Activated CD4-positive, alpha-beta T cell treated with anti-CD3 and anti-CD28 coated beads for 36 hours (primary cell): ENCODE data around the gene RASSF8. TPM values are rescaled to one million over a fixed set of nuclear protein-coding genes. Genes with fewer than 3 reads are reported as not detected.

ENCODE experiments used
- ATAC-seq: fragments of 200-7000 bp; cut with Tn5 transposase; one replicate; pipeline ENCODE4 v1.10.0; 2021; ENCODE audit warnings: mild to moderate bottlenecking, moderate library complexity
- CTCF ChIA-PET: fragments of 350-600 bp; sonication (Branson Sonifier 250); formaldehyde crosslinking; loops from one replicate; lab custom pipeline; 2021; ENCODE audit warnings: antibody characterized with exemption; lab: Charles Lee
- POLR2A ChIA-PET: fragments of 350-600 bp; sonication (Branson Sonifier 250); formaldehyde crosslinking; loops from one replicate; lab custom pipeline; 2021; ENCODE audit warnings: antibody characterized with exemption, inconsistent platforms; lab: Charles Lee
- DNase-seq: peaks from one replicate; pipeline ENCODE4 v3.0.0-alpha.2; 2020
- H3K27ac Mint-ChIP-seq: one replicate; pipeline ENCODE4 v1.8.0; 2021; ENCODE audit warnings: mixed read lengths
- H3K27me3 Mint-ChIP-seq: one replicate; pipeline ENCODE4 v1.8.0; 2021; ENCODE audit warnings: mixed read lengths
- H3K36me3 Mint-ChIP-seq: one replicate; pipeline ENCODE4 v1.8.0; 2021; ENCODE audit warnings: low read depth, mixed read lengths
- H3K4me1 Mint-ChIP-seq: one replicate; pipeline ENCODE4 v1.8.0; 2021; ENCODE audit warnings: mixed read lengths
- H3K4me3 Mint-ChIP-seq: one replicate; pipeline ENCODE4 v1.8.0; 2021; ENCODE audit warnings: mild to moderate bottlenecking, moderate library complexity, mixed read lengths
- H3K9me3 Mint-ChIP-seq: one replicate; pipeline ENCODE4 v1.8.0; 2021; ENCODE audit warnings: low read depth, mixed read lengths
- intact Hi-C, 2 experiments: fragments of 100-400 bp; cut with DNase I in 1 of 2; cut with micrococcal nuclease in 1 of 2; formaldehyde crosslinking; loops; one replicate each; pipeline versions ENCODE4 v1.14.2 to v1.15.1; 2022 to 2024; cut with DNase I, micrococcal nuclease
- total RNA-seq, 2 experiments: library from RNA; stranded (reverse); gene quantifications; one replicate each; pipeline ENCODE4 v1.2.3, GENCODE V29; 2021

Gene RASSF8
- total RNA-seq, 2 experiments from 2014 or later: 1.2 to 1.3 TPM

- DNase-seq (no peak), ATAC-seq (no peak)
- ChIA-PET POLR2A (no interaction called here), CTCF (no interaction called here)
- Mint-ChIP-seq H3K27me3 (no peaks in the 10 kb centered on the region), H3K4me3 (no peak overlapping the region), H3K27ac (no peak overlapping the region), H3K4me1 (no peaks in the 10 kb centered on the region), H3K36me3 (no peaks in the 10 kb centered on the region), H3K9me3 (no peaks in the 10 kb centered on the region)
- intact Hi-C loops: no loop called here
Observed at GRCh38 chr12:25995906-25996305, 37.4 kb downstream of the RASSF8 start.

GRCh38 chr12:25996677-25997076 lies 38.2 kb downstream of the RASSF8 start:
- Mint-ChIP-seq H3K36me3 (no peaks in the 10 kb centered on the region), H3K4me3 (no peak overlapping the region), H3K9me3 (no peaks in the 10 kb centered on the region), H3K27ac (no peak overlapping the region), H3K27me3 (no peaks in the 10 kb centered on the region), H3K4me1 (no peaks in the 10 kb centered on the region)
- ChIA-PET CTCF (no interaction called here), POLR2A (no interaction called here)
- DNase-seq: no peak
- intact Hi-C loops: no loop called here
- no peak for ATAC-seq

GRCh38 chr12:25997201-25997963 lies 38.9 kb downstream of the RASSF8 start:
- H3K4me1 Mint-ChIP-seq: no peaks in the 10 kb centered on the region
- intact Hi-C loops: no loop called here
- H3K27ac Mint-ChIP-seq: no peak overlapping the region
- ChIA-PET POLR2A (no interaction called here), CTCF (interaction anchor here (0.7 to 1.1 kb wide), 4 partner anchors 16 to 561 kb away, joined by 3 to 4 read pairs (median 3); no protein-coding TSS in a partner anchor)
- no peak for ATAC-seq
- H3K27me3 Mint-ChIP-seq: no peaks in the 10 kb centered on the region
- H3K9me3 Mint-ChIP-seq: no peaks in the 10 kb centered on the region
- no peak overlapping the region for H3K4me3 Mint-ChIP-seq
- no peak for DNase-seq
- H3K36me3 Mint-ChIP-seq: no peaks in the 10 kb centered on the region

- no peaks in the 10 kb centered on the region for H3K4me1 Mint-ChIP-seq
- ATAC-seq (no peak), DNase-seq (no peak)
- CTCF ChIA-PET: no interaction called here
- POLR2A ChIA-PET: interaction anchor here (0.6 kb wide), 1 partner anchor 11 kb away, joined by 3 read pairs; no protein-coding TSS in a partner anchor
- H3K36me3 Mint-ChIP-seq: no peaks in the 10 kb centered on the region
- no peak overlapping the region for H3K4me3 Mint-ChIP-seq
- intact Hi-C loops: loop anchor here in 1 of 2 experiments (2.0 kb wide), 1 partner anchor 26 kb away; no protein-coding TSS in a partner anchor
- H3K27ac Mint-ChIP-seq: no peak overlapping the region
- no peaks in the 10 kb centered on the region for H3K27me3 Mint-ChIP-seq
- peaks cover 5% of the 10 kb centered on the region for H3K9me3 Mint-ChIP-seq
Observed at GRCh38 chr12:26000898-26001297, 42.4 kb downstream of the RASSF8 start.

GRCh38 chr12:26001530-26001929 lies 43.0 kb downstream of the RASSF8 start:
- no peak overlapping the region for H3K27ac Mint-ChIP-seq
- DNase-seq: no peak
- no peaks in the 10 kb centered on the region for H3K4me1 Mint-ChIP-seq
- H3K9me3 Mint-ChIP-seq: peaks cover 5% of the 10 kb centered on the region
- no peak overlapping the region for H3K4me3 Mint-ChIP-seq
- ChIA-PET POLR2A (interaction anchor here (0.6 kb wide), 1 partner anchor 10 kb away, joined by 3 read pairs; no protein-coding TSS in a partner anchor), CTCF (no interaction called here)
- no peak for ATAC-seq
- no peaks in the 10 kb centered on the region for H3K36me3 Mint-ChIP-seq
- no peaks in the 10 kb centered on the region for H3K27me3 Mint-ChIP-seq
- intact Hi-C loops: loop anchor here in 1 of 2 experiments (2.0 kb wide), 1 partner anchor 25 kb away; no protein-coding TSS in a partner anchor

- POLR2A ChIA-PET: no interaction called here
- no peak overlapping the region for H3K4me3 Mint-ChIP-seq
- intact Hi-C loops: no loop called here
- H3K36me3 Mint-ChIP-seq: no peaks in the 10 kb centered on the region
- DNase-seq (no peak), ATAC-seq (no peak)
- no peaks in the 10 kb centered on the region for H3K27me3 Mint-ChIP-seq
- H3K4me1 Mint-ChIP-seq: no peaks in the 10 kb centered on the region
- no peak overlapping the region for H3K27ac Mint-ChIP-seq
- CTCF ChIA-PET: no interaction called here
- peaks cover 5% of the 10 kb centered on the region for H3K9me3 Mint-ChIP-seq
Observed at GRCh38 chr12:26003065-26003464, 44.6 kb downstream of the RASSF8 start.

- ChIA-PET POLR2A (no interaction called here), CTCF (interaction anchor here (1.4 kb wide), 1 partner anchor 21 kb away, joined by 4 read pairs; no protein-coding TSS in a partner anchor)
- ATAC-seq: no peak
Observed at GRCh38 chr12:26007566-26007965, 49.1 kb downstream of the RASSF8 start.

GRCh38 chr12:26009593-26009992 lies 51.1 kb downstream of the RASSF8 start:
- DNase-seq: no peak
- ChIA-PET POLR2A (no interaction called here), CTCF (no interaction called here)
- intact Hi-C loops: no loop called here
- H3K36me3 Mint-ChIP-seq: no peaks in the 10 kb centered on the region
- H3K4me1 Mint-ChIP-seq: peaks cover 3% of the 10 kb centered on the region
- H3K4me3 Mint-ChIP-seq: no peak overlapping the region
- no peak for ATAC-seq
- no peak overlapping the region for H3K27ac Mint-ChIP-seq
- no peaks in the 10 kb centered on the region for H3K27me3 Mint-ChIP-seq
- H3K9me3 Mint-ChIP-seq: no peaks in the 10 kb centered on the region

More at GRCh38 chr12:26007566-26007965, 49.1 kb downstream of the RASSF8 start:
- Mint-ChIP-seq H3K9me3 (peaks cover 5% of the 10 kb centered on the region), H3K4me1 (peaks cover 3% of the 10 kb centered on the region), H3K27ac (no peak overlapping the region), H3K36me3 (no peaks in the 10 kb centered on the region), H3K4me3 (no peak overlapping the region), H3K27me3 (no peaks in the 10 kb centered on the region)
- DNase-seq: no peak
- intact Hi-C loops: no loop called here

- CTCF ChIA-PET: no interaction called here
- DNase-seq (no peak), ATAC-seq (no peak)
- H3K9me3 Mint-ChIP-seq: no peaks in the 10 kb centered on the region
- intact Hi-C loops: no loop called here
- H3K27ac Mint-ChIP-seq: no peak overlapping the region
- peaks cover 3% of the 10 kb centered on the region for H3K4me1 Mint-ChIP-seq
- H3K36me3 Mint-ChIP-seq: no peaks in the 10 kb centered on the region
- POLR2A ChIA-PET: no interaction called here
- H3K4me3 Mint-ChIP-seq: no peak overlapping the region
- no peaks in the 10 kb centered on the region for H3K27me3 Mint-ChIP-seq
Observed at GRCh38 chr12:26010293-26010821, 51.9 kb downstream of the RASSF8 start.

GRCh38 chr12:26011099-26011498 lies 52.6 kb downstream of the RASSF8 start:
- CTCF ChIA-PET: no interaction called here
- H3K4me1 Mint-ChIP-seq: peaks cover 3% of the 10 kb centered on the region
- H3K27ac Mint-ChIP-seq: no peak overlapping the region
- intact Hi-C loops: no loop called here
- H3K9me3 Mint-ChIP-seq: no peaks in the 10 kb centered on the region
- H3K36me3 Mint-ChIP-seq: no peaks in the 10 kb centered on the region
- H3K27me3 Mint-ChIP-seq: no peaks in the 10 kb centered on the region
- DNase-seq: no peak
- POLR2A ChIA-PET: no interaction called here
- ATAC-seq: no peak
- no peak overlapping the region for H3K4me3 Mint-ChIP-seq

GRCh38 chr12:26014085-26014484 lies 55.6 kb downstream of the RASSF8 start:
- no peak for ATAC-seq

GRCh38 chr12:26016516-26016915 lies 58.0 kb downstream of the RASSF8 start:
- no peaks in the 10 kb centered on the region for H3K36me3 Mint-ChIP-seq
- H3K4me1 Mint-ChIP-seq: no peaks in the 10 kb centered on the region
- H3K27ac Mint-ChIP-seq: no peak overlapping the region
- no peak for DNase-seq
- POLR2A ChIA-PET: no interaction called here
- CTCF ChIA-PET: interaction anchor here (1.1 to 2.5 kb wide), 2 partner anchors 583 to 775 kb away, joined by 3 to 7 read pairs; no protein-coding TSS in a partner anchor
- H3K4me3 Mint-ChIP-seq: no peak overlapping the region
- intact Hi-C loops: loop anchor here in 1 of 2 experiments (5.0 kb wide), 1 partner anchor 434 kb away; no protein-coding TSS in a partner anchor
- ATAC-seq: no peak
- no peaks in the 10 kb centered on the region for H3K9me3 Mint-ChIP-seq
- H3K27me3 Mint-ChIP-seq: no peaks in the 10 kb centered on the region

More at GRCh38 chr12:26014085-26014484, 55.6 kb downstream of the RASSF8 start:
- CTCF ChIA-PET: interaction anchor here (0.5 kb wide), 1 partner anchor 41 kb away, joined by 3 read pairs; no protein-coding TSS in a partner anchor
- Mint-ChIP-seq H3K27ac (no peak overlapping the region), H3K36me3 (no peaks in the 10 kb centered on the region), H3K4me3 (no peak overlapping the region), H3K4me1 (peaks cover 3% of the 10 kb centered on the region), H3K9me3 (no peaks in the 10 kb centered on the region), H3K27me3 (no peaks in the 10 kb centered on the region)
- DNase-seq: no peak
- POLR2A ChIA-PET: no interaction called here
- intact Hi-C loops: no loop called here
